Measurements from ENCODE around the gene ITGB4. TPM values are rescaled to one million over a fixed set of nuclear protein-coding genes. Genes with fewer than 3 reads are reported as not detected.
"Not testable (repeated sequence)": the region's sequence is repeated elsewhere in the genome, so short reads cannot be mapped to it uniquely, and the experiment has no call there.

The ITGB4 gene
- total RNA-seq, 4 donors from 2014 or later: 3.6 to 20.2 (median 6.3) TPM

DNA sequence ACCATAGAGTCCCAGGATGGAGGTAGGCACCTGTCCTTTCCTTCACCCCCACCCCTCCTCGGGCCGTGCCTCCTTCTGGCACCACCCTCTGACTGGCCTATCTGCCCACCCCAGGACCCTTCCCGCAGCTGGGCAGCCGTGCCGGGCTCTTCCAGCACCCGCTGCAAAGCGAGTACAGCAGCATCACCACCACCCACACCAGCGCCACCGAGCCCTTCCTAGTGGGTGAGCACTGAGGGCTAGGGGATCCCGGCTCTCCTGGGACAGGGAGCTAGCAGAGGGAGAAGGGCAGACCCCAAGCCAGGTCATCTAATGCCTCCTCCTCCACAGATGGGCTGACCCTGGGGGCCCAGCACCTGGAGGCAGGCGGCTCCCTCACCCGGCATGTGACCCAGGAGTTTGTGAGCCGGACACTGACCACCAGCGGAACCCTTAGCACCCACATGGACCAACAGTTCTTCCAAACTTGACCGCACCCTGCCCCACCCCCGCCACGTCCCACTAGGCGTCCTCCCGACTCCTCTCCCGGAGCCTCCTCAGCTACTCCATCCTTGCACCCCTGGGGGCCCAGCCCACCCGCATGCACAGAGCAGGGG lies 35.9 kb downstream of the ITGB4 start:
- in situ Hi-C loops (cut with MboI; ENCODE audit: low sequenced_read_pairs in 4 of 4): loop anchor here in 1 of 4 donors (25.0 kb wide), 1 partner anchor 130 kb away; the partner anchor contains the start of genes TRIM47 and TRIM65
- H3K36me3 ChIP-seq: no peaks in the 10 kb centered on the region
- intact Hi-C loops (cut with DNase I; ENCODE audit: low total_unique reads): no loop called here

DNA sequence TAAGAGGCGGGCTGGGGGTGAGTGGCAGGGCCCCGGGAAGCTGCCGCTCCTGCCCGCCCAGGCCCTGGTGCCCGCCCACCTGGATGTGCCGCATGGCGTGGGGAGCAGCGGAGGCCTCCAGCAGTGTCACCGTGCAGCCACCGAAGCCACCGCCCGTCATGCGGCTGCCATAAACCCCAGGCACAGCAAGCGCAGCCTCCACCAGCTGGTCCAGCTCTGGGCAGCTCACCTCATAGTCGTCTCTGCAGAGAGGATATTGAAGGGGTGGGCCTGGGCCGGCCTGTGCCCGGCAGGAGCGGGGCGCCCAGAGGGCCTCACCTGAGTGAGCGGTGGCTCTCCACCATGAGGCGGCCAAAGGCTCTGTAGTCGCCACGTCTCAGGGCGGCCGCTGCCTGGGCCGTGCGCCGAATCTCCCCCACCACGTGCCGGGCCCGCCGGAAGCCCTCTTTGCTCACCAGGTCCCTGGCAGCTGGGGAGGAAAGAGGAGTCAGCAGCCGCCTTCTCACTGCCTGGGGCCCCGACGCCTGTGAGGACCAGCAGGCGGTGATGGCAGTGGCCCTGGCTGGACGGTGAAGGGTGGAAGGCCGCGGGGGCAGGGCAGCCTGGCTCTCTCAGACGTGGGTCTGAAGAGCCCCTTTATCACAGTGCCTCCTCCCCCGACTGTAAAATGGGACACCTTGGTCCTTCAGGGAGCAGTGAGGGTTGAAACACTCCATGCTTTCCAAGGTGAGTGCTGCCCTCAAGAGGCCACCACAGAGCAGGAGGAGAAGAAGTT lies 37.1 kb downstream of the ITGB4 start:
- H3K36me3 ChIP-seq: no peaks in the 10 kb centered on the region
- ATAC-seq: no peak
- DNase-seq: no peak
- no peaks in the 10 kb centered on the region for H3K27me3 ChIP-seq
- H3K4me3 ChIP-seq: no peak overlapping the region
- H3K27ac ChIP-seq: no peak overlapping the region
- no peaks in the 10 kb centered on the region for H3K9me3 ChIP-seq
- in situ Hi-C loops (cut with MboI; ENCODE audit: low sequenced_read_pairs in 4 of 4): loop anchor here in 1 of 4 donors (25.0 kb wide), 1 partner anchor 129 kb away; the partner anchor contains the start of genes TRIM47 and TRIM65
- TF ChIP-seq CTCF (IDR thresholded peaks at IDR 0.05 in 4 of 5, conservative IDR thresholded peaks at IDR 0.05 in 1 of 5) (no peak), POLR2A (IDR thresholded peaks at IDR 0.05) (no peak)
- intact Hi-C loops (cut with DNase I; ENCODE audit: low total_unique reads): no loop called here
- peaks cover 5 to 9% of the 10 kb centered on the region in 2 donors for H3K4me1 ChIP-seq

More for the DNA sequence above, 35.9 kb downstream of the ITGB4 start:
- no peak for DNase-seq
- ATAC-seq: no peak
- Histone ChIP-seq H3K4me3 (no peak overlapping the region), H3K27me3 (no peaks in the 10 kb centered on the region), H3K4me1 (peaks cover 6 to 9% of the 10 kb centered on the region in 2 donors), H3K9me3 (no peaks in the 10 kb centered on the region), H3K27ac (no peak overlapping the region)
- no peak for TF ChIP-seq POLR2A (IDR thresholded peaks at IDR 0.05)
- TF ChIP-seq CTCF (IDR thresholded peaks at IDR 0.05 in 4 of 5, conservative IDR thresholded peaks at IDR 0.05 in 1 of 5): no peak

- Histone ChIP-seq H3K9me3 (no peaks in the 10 kb centered on the region), H3K36me3 (no peaks in the 10 kb centered on the region), H3K4me1 (peaks cover 6 to 7% of the 10 kb centered on the region in 2 donors), H3K27ac (no peak overlapping the region), H3K27me3 (no peaks in the 10 kb centered on the region), H3K4me3 (no peak overlapping the region)
- in situ Hi-C loops (cut with MboI; ENCODE audit: low sequenced_read_pairs in 4 of 4) (loop anchor here in 1 of 4 donors (25.0 kb wide), 1 partner anchor 128 kb away; the partner anchor contains the start of genes TRIM47 and TRIM65), intact Hi-C loops (cut with DNase I; ENCODE audit: low total_unique reads) (no loop called here)
- DNase-seq (no peak), ATAC-seq (no peak)
- TF ChIP-seq POLR2A (IDR thresholded peaks at IDR 0.05) (no peak), CTCF (IDR thresholded peaks at IDR 0.05 in 4 of 5, conservative IDR thresholded peaks at IDR 0.05 in 1 of 5) (no peak)
Observed at GRCh38 chr17:75759457-75759856, 38.2 kb downstream of the ITGB4 start.

DNA sequence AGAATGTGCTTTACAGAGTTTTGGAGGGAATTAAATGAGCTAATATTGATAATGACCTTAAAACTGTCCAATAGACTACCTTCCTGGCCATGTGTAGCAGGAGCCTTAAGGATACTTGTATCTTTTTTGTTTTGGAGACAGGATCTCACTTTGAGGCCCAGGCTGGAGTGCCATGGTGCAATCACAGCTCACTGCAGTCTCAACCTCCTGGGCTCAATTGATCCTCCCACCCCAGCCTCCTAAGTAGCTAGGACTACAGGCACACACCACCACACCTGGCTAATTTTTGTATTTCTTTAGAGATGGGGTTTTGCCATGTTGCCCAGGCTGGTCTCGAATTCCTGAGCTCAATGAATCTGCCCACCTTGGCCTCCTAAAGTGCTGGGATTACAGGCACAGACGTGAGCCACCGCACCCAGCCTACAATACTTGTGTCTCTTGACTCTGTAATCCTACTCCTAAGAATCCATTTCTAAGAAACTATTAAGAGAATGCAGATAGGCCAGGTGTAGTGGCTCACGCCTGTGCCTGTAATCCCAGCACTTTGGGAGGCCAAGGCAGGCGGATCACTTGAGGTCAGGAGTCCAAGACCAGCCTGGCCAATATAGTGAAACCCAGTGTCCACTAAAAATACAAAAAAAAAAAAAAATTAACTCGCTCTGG lies 38.9 kb downstream of the ITGB4 start:
- H3K9me3 ChIP-seq; H3K27me3 ChIP-seq; ATAC-seq; H3K4me1 ChIP-seq; H3K4me3 ChIP-seq; DNase-seq; H3K36me3 ChIP-seq; intact Hi-C loops (cut with DNase I; ENCODE audit: low total_unique reads); H3K27ac ChIP-seq: not testable (repeated sequence)
- in situ Hi-C loops (cut with MboI; ENCODE audit: low sequenced_read_pairs in 4 of 4): loop anchor here in 1 of 4 donors (25.0 kb wide), 1 partner anchor 127 kb away; the partner anchor contains the start of genes TRIM47 and TRIM65

Measured in gastrocnemius medialis (tissue), 4 donors.